Measurements from ENCODE around the gene RASA4.
"Not testable (repeated sequence)": the region's sequence is repeated elsewhere in the genome, so short reads cannot be mapped to it uniquely, and the experiment has no call there.

Gene RASA4

GRCh38 chr7:102604431-102605145, 12.0 kb downstream of the RASA4 start:
- DNase-seq = not testable (repeated sequence)

GRCh38 chr7:102602317-102602716, 14.2 kb downstream of the RASA4 start:
- not testable (repeated sequence) for DNase-seq

DNA sequence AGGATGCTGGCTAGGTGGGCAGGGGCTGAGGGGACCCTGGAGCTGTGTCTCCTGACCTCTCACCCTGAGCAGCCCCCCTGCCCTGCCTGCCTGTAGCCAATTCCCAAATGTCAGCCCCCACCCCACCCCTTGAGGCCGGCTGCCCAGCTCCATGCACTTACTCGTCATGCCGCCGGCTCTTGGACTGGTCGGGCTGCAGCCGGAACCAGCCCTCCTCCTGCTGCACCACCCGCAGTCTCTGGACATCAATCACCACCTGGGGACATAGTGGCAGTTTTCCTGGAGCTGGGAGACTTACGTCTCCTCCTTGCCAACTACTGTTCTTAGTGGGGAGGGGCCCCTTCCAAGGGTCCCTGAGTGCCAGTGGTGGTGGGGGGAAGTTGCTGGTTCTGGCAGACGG, 16.9 kb downstream of the RASA4 start:
- DNase-seq = not testable (repeated sequence)

GRCh38 chr7:102596036-102596435, 20.5 kb downstream of the RASA4 start:
- DNase-seq = not testable (repeated sequence)

DNA sequence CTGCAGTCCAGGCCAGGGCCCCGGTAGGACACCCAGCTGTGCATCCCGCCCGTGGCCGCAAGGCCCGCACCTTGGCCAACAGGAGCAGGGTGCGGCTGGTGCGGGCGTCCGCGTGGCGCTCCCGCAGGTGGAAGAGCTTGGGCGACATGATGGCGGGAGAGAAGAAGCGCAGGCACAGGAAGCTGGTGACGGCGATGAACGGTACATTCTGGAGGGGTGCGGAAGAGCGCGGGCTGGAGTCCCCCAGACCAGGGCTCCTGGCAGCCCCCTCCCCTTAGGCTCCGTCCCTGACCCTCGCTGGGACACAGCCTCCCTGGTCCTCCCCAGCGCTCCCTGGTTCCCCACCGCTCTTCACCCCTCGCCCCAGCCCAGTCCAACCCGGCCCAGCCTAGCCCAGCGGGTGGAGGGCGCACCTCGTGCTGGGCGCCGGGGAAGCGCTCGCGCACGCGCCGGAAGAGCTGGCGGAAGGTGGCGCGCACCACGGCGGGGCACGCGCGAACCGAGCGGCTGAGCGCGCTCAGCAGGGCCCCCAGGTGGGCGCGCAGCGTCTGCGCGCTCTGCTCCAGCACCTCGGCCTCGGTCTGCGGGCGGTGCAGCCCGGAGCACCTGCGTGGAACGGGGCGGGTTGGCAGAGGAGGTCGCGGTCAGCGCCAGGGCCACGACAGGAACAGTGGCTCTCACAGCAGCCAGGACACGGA, 22.8 kb downstream of the RASA4 start:
- not testable (repeated sequence) for DNase-seq

- not testable (repeated sequence) for DNase-seq
Observed at GRCh38 chr7:102592477-102593019, 24.0 kb downstream of the RASA4 start.

GRCh38 chr7:102589857-102590256, 26.7 kb downstream of the RASA4 start:
- DNase-seq = not testable (repeated sequence)

DNA sequence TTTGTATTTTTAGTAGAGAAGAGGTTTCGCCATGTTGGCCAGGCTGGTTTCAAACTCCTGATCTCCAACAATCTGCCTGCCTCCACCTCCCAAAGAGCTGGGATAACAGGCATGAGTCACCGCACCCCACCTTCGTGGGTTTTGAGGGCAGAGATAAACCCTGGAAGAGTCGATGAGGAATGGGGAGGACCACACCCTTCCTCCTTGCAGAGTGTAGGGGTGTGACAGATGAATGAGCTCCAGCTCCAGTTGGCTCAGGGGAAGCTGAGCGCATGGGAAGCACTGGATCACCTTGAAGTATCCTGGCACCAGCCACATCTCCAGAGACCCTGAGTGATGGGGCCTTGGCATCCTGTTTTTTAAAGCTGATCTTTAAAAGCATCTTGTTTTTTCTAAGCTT, 33.1 kb downstream of the RASA4 start:
- DNase-seq = not testable (repeated sequence)

DNA sequence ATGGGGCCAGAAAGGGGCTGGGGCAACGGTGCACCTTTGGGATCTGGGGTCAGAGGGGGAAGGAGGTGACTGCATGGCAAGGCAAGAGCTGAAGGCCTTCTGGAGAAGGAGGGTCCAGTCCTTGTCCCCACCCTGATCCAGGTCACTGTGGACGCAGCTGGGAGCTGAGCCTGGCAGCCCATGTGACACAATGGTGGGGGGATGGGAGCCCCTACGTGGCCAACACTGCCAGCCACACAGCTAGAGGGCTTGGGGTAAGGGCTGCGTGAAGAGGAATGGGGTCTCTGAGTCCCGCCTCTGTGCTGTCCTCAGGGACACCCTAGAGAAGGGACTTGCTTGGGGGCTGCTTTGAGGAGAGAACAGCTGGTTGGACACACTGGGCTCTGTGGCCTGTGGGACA, 34.8 kb downstream of the RASA4 start:
- DNase-seq = not testable (repeated sequence)

- not testable (repeated sequence) for DNase-seq
Observed at GRCh38 chr7:102578486-102578885, 38.1 kb downstream of the RASA4 start.

GRCh38 chr7:102577315-102578240, 39.0 kb downstream of the RASA4 start:
- DNase-seq = not testable (repeated sequence)

DNA sequence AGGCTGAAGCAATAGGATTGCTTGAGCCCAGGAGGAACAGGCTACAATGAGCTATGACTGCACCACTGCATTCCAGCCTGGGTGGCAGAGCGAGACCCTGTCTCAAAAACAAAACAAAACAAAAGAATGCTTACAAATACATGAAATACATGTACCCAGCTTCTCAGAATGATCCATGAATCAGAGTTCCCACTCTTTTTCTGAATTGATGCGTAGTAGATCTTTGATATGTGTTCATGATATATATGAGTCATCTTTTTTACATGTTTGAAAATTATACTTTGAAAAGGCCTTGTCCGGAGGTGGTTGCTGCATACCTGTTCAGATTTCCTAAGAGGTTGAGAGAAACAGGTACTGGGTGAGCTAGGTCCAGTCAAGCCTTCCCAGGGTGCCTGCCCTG, 40.2 kb downstream of the RASA4 start:
- not testable (repeated sequence) for DNase-seq

DNA sequence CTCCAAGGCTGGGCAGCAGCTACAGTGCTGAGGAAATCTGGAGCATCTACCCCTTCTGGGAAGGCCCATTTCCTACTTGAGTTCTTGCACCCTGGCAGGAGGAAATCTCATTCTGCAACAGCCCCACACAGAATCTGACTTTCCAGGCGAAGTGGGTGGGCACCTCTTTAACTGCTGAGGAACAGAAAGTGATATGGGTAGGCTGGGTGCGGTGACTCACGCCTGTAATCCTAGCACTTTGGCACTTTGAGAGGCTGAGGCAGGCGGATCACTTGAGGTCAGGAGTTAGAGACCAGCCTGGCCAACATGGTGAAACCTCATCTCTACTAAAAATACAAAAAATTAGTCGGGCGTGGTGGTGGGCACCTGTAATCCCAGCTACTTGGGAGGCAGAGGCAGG, 41.9 kb downstream of the RASA4 start:
- DNase-seq = not testable (repeated sequence)

DNA sequence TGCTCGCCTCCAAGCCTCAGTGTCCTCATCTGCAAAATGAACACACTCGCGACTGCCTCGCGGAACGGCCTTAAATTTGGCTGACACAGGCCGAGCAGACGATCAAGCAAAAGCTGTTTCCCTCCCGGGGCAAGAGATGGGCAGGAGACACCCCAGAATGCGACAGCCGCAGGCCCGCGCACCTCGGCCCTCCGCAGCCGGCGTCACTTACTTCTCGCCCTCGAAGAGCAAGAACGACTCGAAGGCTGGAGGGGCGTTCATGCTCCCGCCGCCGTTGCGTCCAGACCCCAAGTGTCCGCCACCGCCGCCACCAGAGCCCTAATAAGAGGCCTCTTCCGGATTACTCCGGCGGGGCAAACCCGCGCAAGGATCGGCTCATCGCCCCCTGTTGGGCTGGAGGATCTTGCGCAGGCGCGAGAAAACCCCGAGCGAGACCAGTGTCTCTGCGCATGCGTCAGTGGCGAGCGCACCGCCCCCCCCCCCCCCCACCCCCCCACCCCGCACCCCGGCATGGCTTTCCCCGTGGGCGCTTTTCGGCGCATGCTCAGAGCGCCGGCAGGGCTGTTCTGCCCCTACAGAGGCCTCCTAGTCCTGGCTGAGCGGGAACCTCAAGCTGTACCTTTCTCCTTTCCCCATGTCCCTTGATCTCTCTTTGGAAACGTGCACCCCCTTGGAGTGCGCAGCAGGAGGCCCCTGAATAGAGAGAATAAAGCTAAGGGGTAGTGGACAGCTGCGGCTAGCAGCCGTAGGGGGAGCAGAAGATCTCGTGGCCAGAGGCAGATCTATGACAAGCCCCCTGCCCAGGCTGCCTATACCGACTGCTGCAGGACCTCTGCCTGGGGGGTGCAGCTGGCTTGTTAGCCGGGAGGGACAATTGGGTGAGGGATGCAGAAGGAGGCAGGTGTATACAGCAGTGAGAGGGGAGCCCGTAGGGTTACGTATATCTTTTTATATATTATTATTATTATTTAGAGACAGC, 44.0 kb downstream of the RASA4 start, which contains the start of gene POLR2J3:
Gene POLR2J3, minus strand, starts transcription at position 323 of the 979 bp plus-strand sequence. Its CDS starts 62 bp downstream, at position 261.
- DNase-seq = not testable (repeated sequence)

DNA sequence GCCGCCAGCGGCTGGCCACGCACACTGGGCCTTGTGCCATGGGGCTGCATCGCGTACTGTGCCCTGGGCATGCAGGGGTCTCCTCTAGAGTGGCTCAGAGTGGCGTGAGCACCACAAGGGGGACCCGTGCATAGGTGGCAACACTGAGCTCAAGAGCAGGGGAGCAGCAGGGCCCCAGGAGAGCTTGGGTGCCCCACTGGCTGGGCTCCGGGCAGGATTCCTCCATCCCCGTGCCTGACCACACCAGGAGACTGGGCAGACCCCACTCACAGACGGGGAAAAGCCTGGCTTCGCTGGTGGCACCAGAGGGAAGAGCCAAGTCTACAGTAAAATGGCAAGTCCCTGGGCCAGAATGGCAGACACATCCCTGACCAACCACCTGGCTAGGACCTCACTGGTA, 47.9 kb downstream of the RASA4 start:
- DNase-seq = not testable (repeated sequence)

DNA sequence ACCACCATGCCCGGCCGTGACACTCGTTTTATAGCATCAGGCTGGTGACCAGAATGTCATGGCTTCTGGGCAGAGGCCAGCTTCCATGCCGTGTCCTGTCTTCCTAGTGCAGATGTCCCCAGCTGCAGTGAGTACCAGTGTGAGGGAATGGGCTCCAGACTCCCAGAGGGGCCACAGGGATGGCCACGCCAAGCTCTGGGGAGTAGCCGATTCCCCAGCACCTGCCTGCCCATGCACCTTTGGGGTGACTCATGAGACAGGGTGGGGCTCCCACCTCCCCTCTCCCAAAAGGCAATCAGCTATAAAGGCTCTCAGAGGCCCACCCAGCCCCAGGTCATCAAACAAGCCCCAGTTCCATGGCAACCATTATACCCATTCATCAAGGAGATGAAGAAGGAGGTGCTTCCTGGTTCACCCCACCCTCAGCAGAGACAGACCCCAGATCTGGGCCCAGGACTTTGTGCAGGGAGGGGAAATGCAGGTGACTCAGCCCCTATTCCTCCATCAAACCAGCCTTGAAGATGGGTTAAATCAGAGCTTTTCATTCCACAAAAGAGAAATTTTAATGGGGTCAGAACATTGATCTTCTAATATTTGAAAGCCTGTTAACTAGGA, 65.6 kb downstream of the RASA4 start, which contains the start of gene SPDYE2:
Gene SPDYE2, plus strand, starts transcription at position 419 of the 615 bp plus-strand sequence. CDS start 2,030 bp downstream, outside the sequence.
- DNase-seq = not testable (repeated sequence)

- not testable (repeated sequence) for DNase-seq
Observed at GRCh38 chr7:102546353-102546752, 70.2 kb downstream of the RASA4 start.

DNA sequence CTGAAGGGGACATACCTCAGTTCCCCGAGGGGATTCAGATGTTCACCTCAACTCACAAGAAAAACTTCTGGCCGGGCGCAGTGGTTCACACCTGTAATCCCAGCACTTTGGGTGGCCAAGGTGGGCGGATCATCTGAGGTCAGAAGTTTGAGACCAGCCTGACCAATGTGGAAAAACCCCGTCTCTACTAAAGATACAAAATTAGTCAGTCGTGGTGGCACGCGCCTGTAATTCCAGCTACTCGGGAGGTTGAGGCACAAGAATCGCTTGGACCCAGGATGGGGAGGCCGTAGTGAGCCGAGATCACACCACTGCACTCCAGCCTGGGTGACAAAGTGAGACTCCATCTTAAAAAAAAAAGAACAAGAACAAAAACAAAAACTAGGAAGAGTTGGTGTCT, 71.3 kb downstream of the RASA4 start:
- not testable (repeated sequence) for DNase-seq

- not testable (repeated sequence) for DNase-seq
Observed at GRCh38 chr7:102544372-102544771, 72.2 kb downstream of the RASA4 start.

DNA sequence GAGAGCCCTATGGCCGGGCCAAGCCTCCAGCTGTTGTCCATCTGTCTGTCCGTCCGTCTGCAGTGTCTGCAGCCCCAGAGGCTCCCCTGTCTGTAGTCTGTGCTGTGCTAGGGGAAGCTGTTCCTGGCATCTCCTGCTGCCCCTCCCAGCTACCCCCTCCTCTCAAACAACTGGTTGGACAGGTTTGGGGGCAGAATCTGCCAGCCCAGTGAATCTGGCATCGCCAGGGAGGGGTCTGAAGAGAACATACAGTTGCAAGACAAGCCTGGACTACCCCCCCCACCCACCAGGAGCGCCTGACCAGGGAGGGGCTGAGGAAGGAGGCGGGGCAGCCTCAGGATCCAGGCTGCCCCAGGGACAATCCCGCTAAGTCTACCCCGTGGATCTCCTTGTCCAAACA, 73.0 kb downstream of the RASA4 start, which contains the start of gene UPK3BL2:
Gene UPK3BL2, minus strand, starts transcription at position 101 of the 400 bp plus-strand sequence. Its CDS starts 60 bp downstream, at position 41.
- not testable (repeated sequence) for DNase-seq

Data from activated gamma-delta T cell (primary cell).